ENCODE data around the gene HCK.
"Not testable (repeated sequence)": the region's sequence is repeated elsewhere in the genome, so short reads cannot be mapped to it uniquely, and the experiment has no call there.

DNA sequence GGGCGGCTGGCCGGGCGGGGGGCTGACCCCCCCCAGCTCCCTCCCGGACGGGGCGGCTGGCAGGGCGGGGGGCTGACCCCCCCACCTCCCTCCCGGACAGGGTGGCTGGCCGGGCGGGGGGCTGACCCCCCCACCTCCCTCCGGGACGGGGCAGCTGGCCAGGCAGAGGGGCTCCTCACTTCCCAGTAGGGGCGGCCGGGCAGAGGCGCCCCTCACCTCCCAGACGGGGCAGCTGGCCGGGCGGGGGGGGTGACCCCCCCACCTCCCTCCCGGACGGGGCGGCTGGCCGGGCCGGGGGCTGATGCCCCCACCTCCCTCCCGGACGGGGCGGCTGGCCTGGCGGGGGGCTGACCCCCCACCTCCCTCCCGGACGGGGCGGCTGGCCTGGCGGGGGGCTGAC lies 69.9 kb downstream of the HCK start:
- TF ChIP-seq, protein P1, sequence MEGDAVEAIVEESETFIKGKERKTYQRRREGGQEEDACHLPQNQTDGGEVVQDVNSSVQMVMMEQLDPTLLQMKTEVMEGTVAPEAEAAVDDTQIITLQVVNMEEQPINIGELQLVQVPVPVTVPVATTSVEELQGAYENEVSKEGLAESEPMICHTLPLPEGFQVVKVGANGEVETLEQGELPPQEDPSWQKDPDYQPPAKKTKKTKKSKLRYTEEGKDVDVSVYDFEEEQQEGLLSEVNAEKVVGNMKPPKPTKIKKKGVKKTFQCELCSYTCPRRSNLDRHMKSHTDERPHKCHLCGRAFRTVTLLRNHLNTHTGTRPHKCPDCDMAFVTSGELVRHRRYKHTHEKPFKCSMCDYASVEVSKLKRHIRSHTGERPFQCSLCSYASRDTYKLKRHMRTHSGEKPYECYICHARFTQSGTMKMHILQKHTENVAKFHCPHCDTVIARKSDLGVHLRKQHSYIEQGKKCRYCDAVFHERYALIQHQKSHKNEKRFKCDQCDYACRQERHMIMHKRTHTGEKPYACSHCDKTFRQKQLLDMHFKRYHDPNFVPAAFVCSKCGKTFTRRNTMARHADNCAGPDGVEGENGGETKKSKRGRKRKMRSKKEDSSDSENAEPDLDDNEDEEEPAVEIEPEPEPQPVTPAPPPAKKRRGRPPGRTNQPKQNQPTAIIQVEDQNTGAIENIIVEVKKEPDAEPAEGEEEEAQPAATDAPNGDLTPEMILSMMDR (conservative IDR thresholded peaks at IDR 0.05 in 1 of 2, IDR thresholded peaks at IDR 0.05 in 1 of 2; ENCODE audit: low read depth in 1 of 2, low read length in 2 of 2): not testable (repeated sequence)
- not testable (repeated sequence) for TF ChIP-seq EZH2 (IDR thresholded peaks at IDR 0.05; ENCODE audit: low read length, missing control alignments)
